Stimulated activated CD8-positive, alpha-beta memory T cell treated with anti-CD3 and anti-CD28 coated beads, Interleukin-4, amount 100 ng/mL, for 1 hour (primary cell): ENCODE data around the gene FAM234B.

Experiments
- DNase-seq, 2 donors: peaks; one replicate each; pipeline ENCODE4 v3.0.0-alpha.2; 2020; ENCODE audit warnings: low read depth in 2 of 2, low spot score in 1 of 2

FAM234B gene

GRCh38 chr12:13114251-13115052 is 70.3 kb downstream of the FAM234B start:
- DNase-seq = no peak

- DNase-seq = no peak
Observed at GRCh38 chr12:13116259-13116658, 72.1 kb downstream of the FAM234B start.

- DNase-seq = no peak
Observed at GRCh38 chr12:13117029-13117428, 72.8 kb downstream of the FAM234B start.

GRCh38 chr12:13119826-13120225 is 75.6 kb downstream of the FAM234B start:
- no peak for DNase-seq

GRCh38 chr12:13120413-13120812 is 76.2 kb downstream of the FAM234B start:
- DNase-seq = no peak

- DNase-seq = no peak
Observed at GRCh38 chr12:13121568-13121967, 77.4 kb downstream of the FAM234B start.

GRCh38 chr12:13124656-13125505 is 80.7 kb downstream of the FAM234B start:
- DNase-seq = no peak

- no peak for DNase-seq
Observed at GRCh38 chr12:13125996-13126395, 81.8 kb downstream of the FAM234B start.

GRCh38 chr12:13126494-13126893 is 82.3 kb downstream of the FAM234B start:
- DNase-seq = no peak

GRCh38 chr12:13127444-13127843 is 83.3 kb downstream of the FAM234B start:
- no peak for DNase-seq

GRCh38 chr12:13128291-13128965 is 84.2 kb downstream of the FAM234B start:
- DNase-seq = no peak

GRCh38 chr12:13130981-13131380 is 86.8 kb downstream of the FAM234B start:
- DNase-seq = no peak
